ENCODE results near the gene DDX24. TPM values are rescaled to one million over a fixed set of nuclear protein-coding genes. Genes with fewer than 3 reads are reported as not detected.
A peak's percentile ranks its signal among the peaks of the same experiment; 100 is the strongest.

Gene DDX24
- 100 to 1,000 TPM in 1 of 3 donors, 10 to 100 TPM in 2; 41.2 to 122 (median 63.8) TPM for polyA plus RNA-seq

DNA sequence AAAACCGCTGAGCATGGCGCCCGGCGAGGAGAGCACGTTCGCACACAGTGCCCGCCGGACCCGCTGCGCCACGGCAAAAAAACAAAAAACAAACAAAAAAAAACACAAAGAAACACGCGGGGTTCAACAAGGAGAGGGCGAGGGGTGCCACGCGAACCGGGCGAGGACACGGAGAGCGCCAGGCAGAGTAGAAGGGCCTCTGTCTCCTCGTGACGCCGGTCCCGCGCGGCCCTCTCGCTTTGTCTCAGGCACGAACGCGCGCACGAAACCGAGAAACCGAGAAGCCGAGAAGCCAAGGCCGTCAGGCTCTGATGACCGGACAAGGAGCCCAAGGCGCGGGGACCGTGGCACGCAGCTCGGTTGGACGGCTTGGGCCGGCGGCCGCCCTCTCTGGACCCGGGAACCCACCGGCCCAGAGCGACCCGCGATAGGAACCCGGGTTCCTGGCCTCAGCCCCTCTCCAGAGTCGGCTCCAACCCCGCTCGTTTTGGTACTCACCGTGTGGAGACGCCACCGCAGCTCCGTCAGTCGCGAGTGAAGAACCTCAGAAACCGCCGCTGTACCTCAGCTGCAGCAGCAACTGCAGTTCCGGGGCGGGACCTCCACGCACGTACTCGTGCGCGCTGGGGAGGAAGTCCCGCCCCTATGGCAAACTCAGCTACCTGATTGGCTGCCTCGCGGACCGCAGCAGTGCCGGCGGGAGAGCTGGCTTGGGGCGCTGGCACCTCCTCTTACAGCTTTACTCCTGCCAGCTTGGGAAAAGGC, at the start of gene DDX24, which contains the start of gene IFI27L1:
Gene DDX24, minus strand, starts transcription at position 582 of the 765 bp plus-strand sequence. CDS start 1,460 bp downstream, outside the sequence.
Gene IFI27L1, plus strand, starts transcription at position 690 of the 765 bp plus-strand sequence. CDS start 15,628 bp downstream, outside the sequence.
- WGBS, 3 donors: 0 to 1% (median 0%) methylated on average over 77 of the region's 77 CpGs
- peak within 1 kb of the TSS; percentile 89 for H3K27ac ChIP-seq (ENCODE audit: low read depth, low read length)

- 0 to 1% (median 1%) methylated on average over 12 of the region's 12 CpGs for WGBS, 3 donors
- H3K27ac ChIP-seq (ENCODE audit: low read depth, low read length): no peak overlapping the region
Measured at GRCh38 chr14:94129758-94130414, 48.9 kb upstream of the DDX24 start.

DNA sequence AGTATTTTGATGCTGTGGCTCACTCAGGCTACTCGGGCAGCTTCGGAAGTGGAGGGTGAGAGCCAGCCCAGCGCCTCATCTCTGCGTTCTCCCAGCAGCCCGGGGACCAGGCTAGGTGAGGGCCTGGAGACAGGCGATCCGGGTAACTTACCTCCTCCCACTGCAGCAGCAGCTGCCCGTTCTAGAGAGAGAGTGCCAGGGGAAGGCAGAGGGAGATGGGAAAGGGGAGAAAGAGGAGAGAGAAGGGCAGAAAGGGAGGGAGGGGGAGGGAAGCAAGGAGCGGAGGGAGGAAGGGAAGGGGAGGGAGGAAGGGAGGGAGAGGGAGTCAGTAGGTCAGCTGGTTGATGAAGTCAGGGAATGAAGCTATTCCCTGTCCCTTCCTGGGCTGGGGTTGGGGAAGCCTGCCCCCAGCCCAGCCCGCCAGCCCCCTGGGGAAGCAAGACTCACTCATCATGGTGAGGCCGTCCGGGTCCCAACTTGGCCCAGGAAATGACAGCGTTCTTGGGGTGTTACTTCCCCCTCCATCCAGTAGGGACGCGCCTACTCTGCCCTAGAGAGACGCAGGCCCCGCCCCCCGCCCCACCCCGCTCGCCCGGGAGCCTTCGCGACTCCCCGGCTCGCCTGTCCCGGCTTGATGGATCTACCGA, 48.2 kb upstream of the DDX24 start, which contains the start of gene IFI27L2:
Gene IFI27L2, minus strand, starts transcription at position 494 of the 647 bp plus-strand sequence. Its CDS starts 40 bp downstream, at position 454.
- no peak within 1 kb of the TSS for H3K27ac ChIP-seq (ENCODE audit: low read depth, low read length)
- WGBS, 3 donors: 1 to 2% (median 1%) methylated on average over 26 to 27 of the region's 27 CpGs

DNA sequence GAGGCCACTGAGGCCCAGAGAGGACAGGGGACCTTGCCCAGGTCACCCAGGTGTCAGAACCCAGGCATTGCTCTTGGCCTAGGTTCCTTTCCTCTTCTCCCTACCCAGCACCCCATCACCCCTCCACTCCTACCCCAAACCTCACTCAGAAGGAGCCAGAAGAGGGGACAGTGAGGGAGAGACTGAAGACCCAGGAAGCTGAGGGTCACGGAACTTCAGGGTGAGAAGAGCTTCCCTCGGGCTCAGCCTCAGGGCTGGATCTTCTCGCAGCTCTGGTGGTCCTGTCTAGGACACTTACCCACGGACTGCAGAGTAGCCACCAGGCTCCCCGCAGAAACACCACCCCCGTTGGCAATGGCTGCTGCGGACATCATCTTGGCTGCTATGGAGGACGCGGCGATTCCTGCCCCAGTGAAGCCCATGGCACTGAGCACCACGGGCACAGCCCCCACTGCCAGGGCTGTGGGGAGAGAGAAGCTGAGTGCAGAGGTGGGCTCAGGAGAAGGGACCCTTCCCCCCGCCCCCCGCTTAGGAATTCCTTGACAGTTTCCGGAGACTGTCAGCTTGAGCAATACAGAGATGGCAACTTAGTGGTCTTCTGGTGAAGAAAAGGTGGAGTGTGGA, 47.3 kb upstream of the DDX24 start:
- 91 to 93% (median 93%) methylated on average over 13 to 14 of the region's 14 CpGs for WGBS, 3 donors
- no peak overlapping the region for H3K27ac ChIP-seq (ENCODE audit: low read depth, low read length)

GRCh38 chr14:94127330-94127729, 46.3 kb upstream of the DDX24 start:
- no peak overlapping the region for H3K27ac ChIP-seq (ENCODE audit: low read depth, low read length)
- WGBS, 3 donors: 91 to 97% (median 97%) methylated on average over 6 of the region's 6 CpGs

- H3K27ac ChIP-seq (ENCODE audit: low read depth, low read length): no peak overlapping the region
- WGBS, 3 donors: 78 to 92% (median 82%) methylated on average over 5 of the region's 5 CpGs
Measured at GRCh38 chr14:94126800-94127199, 45.8 kb upstream of the DDX24 start.

GRCh38 chr14:94126419-94126677, 45.3 kb upstream of the DDX24 start:
- no peak overlapping the region for H3K27ac ChIP-seq (ENCODE audit: low read depth, low read length)
- 81 to 93% (median 82%) methylated on average over 1 of the region's 1 CpG for WGBS, 3 donors

DNA sequence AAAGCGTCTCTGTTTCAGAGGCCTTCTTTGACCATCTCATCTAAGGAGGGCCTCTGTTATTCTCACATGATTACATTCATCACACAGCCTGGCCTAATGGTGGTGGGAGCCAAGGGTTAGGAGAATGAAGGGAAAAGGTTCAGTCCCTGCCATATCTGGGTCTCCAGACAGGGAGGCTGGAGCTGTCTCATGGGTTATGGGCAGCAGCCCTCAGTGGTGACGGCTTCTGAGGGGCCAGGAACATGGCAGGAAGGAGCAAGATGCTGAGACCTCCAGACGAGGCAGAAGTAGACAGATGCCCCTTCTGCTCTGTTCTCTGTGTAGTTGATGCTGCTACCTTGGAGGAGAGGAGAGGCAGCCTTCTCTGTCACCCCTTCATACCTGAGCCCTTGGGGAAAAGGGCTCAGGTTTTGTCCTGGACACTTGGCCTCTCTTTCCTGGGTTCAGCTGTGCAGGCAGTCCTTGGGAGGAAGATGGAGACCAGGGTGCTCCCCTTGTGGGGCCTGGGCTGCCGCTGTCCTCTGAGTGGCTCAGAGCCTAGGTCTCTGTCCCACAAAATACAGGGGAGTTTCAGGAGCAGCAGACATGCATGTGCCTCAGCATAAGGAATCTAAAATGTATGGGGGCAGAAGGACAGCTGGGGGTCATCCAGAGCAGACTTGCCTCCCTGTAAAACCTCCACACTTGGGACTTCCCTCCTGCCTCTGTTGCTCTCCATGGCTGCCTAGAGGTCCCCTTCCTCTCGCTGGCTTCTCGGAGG, 44.8 kb upstream of the DDX24 start:
- H3K27ac ChIP-seq (ENCODE audit: low read depth, low read length): no peak overlapping the region
- WGBS, 3 donors: 79 to 88% (median 85%) methylated on average over 6 of the region's 6 CpGs

DNA sequence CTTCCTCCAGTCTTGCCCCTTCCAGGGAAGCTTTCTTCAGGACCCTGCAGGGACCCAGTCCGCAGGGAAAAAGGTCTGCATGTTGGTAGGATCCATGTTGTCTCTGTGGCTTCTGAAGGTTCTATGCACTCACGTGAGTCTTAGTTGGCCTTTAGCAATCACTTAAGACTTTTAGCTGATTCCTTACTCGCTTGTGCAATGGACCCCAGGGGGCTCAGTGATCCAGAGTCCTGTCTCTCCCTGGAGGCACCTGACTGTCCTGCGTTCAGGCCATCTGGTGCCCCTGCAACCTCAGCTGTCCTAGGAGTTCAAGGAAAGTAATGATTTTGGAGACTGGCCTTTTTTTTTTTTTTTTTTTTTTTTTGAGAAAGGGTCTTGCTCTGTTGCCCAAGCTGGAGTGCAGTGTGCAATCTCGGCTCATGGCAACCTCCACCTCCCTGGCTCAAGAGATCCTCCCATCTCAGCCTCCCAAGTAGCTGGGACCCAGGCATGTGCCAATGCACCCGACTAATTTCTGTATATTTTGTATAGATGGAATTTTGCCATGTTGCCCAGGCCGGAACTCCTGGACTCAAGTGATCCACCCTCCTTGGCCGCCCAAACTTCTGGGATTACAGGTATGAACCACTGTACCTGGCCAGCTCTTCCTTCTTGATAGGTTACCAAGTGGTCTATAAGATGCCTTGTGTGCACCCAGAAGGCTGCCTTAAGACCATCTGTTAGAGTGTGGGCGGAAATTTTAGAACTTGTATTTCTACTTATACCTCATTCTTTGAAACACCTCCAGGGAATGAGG, 43.8 kb upstream of the DDX24 start:
- H3K27ac ChIP-seq (ENCODE audit: low read depth, low read length): no peak overlapping the region
- WGBS, 3 donors: 80 to 91% (median 87%) methylated on average over 9 of the region's 9 CpGs

GRCh38 chr14:94123868-94124267, 42.9 kb upstream of the DDX24 start:
- 89 to 100% (median 95%) methylated on average over 1 of the region's 1 CpG for WGBS, 3 donors
- no peak overlapping the region for H3K27ac ChIP-seq (ENCODE audit: low read depth, low read length)

DNA sequence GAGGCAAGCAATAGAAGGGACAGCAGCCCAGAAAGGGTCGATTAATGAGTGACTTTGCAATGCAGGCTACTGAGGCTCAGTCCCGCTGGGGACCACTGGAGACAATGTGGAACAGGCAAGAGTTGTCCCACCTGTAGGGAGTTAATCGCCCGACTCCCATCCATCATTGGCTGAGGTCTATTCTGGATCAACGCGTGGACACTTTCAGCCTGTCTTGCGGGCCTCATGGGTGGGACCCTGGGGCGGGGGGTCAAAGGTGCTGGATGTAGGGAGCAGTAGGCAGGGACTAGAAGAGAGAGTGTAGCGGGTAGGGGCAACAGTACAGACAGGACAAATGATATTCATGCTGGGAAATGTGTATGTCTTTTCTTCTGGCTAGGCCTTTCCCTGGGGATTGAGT, 42.3 kb upstream of the DDX24 start:
- 88 to 90% (median 90%) methylated on average over 9 of the region's 9 CpGs for WGBS, 3 donors
- no peak overlapping the region for H3K27ac ChIP-seq (ENCODE audit: low read depth, low read length)

GRCh38 chr14:94122438-94122837, 41.4 kb upstream of the DDX24 start:
- WGBS, 3 donors: 64 to 94% (median 70%) methylated on average over 3 of the region's 3 CpGs
- no peak overlapping the region for H3K27ac ChIP-seq (ENCODE audit: low read depth, low read length)

- H3K27ac ChIP-seq (ENCODE audit: low read depth, low read length): no peak overlapping the region
- 50 to 63% (median 58%) methylated on average over 3 of the region's 3 CpGs for WGBS, 3 donors
Measured at GRCh38 chr14:94121485-94121884, 40.5 kb upstream of the DDX24 start.

DNA sequence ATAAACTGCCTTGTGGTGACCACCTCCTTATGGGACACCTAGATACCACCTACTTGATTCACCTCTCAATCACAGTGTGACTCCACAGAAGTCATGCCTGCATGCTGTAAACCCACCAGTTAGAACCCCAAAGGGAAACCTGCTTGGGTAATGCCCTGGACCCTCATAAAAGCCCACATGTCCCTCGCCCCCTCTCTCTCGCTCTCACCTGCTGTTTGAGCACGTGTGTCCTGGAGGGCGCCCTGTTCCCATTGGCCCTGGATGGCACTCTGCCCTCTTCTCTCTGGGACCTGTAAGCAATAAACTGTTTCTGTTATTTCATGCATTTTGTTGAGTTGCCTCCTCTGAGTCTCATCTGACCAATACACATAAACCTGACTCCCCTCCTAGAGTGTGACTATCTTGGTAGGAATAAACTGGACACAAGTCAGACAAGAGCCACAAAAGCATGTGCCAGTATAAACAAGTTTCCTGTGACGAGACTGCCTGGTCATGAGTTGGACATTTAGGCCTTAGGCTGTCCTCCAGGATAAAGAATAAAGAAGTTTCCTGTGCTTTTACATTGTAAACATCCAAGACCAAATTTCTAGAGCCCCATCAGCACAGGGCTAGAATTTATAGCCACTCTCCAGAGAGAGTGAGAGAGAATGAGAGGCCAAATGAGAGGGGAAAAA, 39.8 kb upstream of the DDX24 start:
- WGBS, 3 donors: 83 to 91% (median 84%) methylated on average over 5 of the region's 5 CpGs

GRCh38 chr14:94119071-94119470, 38.1 kb upstream of the DDX24 start:
- H3K27ac ChIP-seq (ENCODE audit: low read depth, low read length): no peak overlapping the region

More for the DNA sequence above, 39.8 kb upstream of the DDX24 start:
- no peak overlapping the region for H3K27ac ChIP-seq (ENCODE audit: low read depth, low read length)

- WGBS, 3 donors: 73 to 81% (median 77%) methylated on average over 9 of the region's 9 CpGs
- H3K27ac ChIP-seq (ENCODE audit: low read depth, low read length): no peak overlapping the region
Measured at GRCh38 chr14:94117856-94118255, 36.9 kb upstream of the DDX24 start.

DNA sequence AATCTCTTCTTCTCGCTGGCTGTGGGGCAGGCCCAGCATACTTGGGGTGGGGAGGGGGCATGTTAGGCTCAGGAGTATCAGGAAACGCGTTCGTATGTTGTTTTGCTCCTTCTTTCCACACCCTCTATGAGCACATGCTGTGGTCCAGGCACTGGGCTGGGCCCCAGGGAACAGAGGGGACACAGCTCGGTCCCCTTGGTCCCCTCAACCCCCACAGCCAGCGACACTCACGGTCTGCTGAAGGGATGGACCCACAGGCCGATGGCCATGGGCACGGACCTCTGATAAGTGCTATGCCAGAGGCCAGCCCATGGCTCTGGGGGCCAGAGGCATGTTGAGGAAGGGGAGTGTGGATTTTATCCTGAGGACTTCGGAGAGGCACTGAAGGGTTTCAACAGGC, 35.7 kb upstream of the DDX24 start:
- WGBS, 3 donors: 84 to 89% (median 86%) methylated on average over 10 of the region's 10 CpGs
- H3K27ac ChIP-seq (ENCODE audit: low read depth, low read length): no peak overlapping the region

Measured in adipose tissue (tissue), 3 donors.